Mucosa of gallbladder (tissue), 1 donor: ENCODE data around the gene CFAP46. TPM values are rescaled to one million over a fixed set of nuclear protein-coding genes. Genes with fewer than 3 reads are reported as not detected.

Experiments
- DNase-seq: peaks from one replicate; pipeline ENCODE4 v3.0.0-alpha.2; 2020; ENCODE audit warnings: low spot score
- total RNA-seq: library from RNA; stranded (reverse); gene quantifications from one replicate; pipeline ENCODE4 v1.2.1, GENCODE V29; 2021
- donor health status: DM: no; HTN: no; CAD: no.

Gene CFAP46
- total RNA-seq, 1 donor from 2014 or later = 1.0 TPM

GRCh38 chr10:132788831-132789219, 153.5 kb downstream of the CFAP46 start:
- no peak for DNase-seq

GRCh38 chr10:132788180-132788830, 154.1 kb downstream of the CFAP46 start:
- DNase-seq = no peak

- no peak for DNase-seq
Measured at GRCh38 chr10:132787495-132788179, 154.7 kb downstream of the CFAP46 start.

- DNase-seq = no peak
Measured at GRCh38 chr10:132786884-132787494, 155.4 kb downstream of the CFAP46 start.

GRCh38 chr10:132786476-132786883, 155.9 kb downstream of the CFAP46 start:
- DNase-seq = no peak

- no peak for DNase-seq
Measured at GRCh38 chr10:132785723-132786475, 156.5 kb downstream of the CFAP46 start, which contains the start of gene NKX6-2. NKX6-2 (minus strand) TSS chr10:132786147; CDS start chr10:132785948, 199 bp downstream.

GRCh38 chr10:132784866-132785722, 157.3 kb downstream of the CFAP46 start:
- DNase-seq = no peak

- no peak for DNase-seq
Measured at GRCh38 chr10:132783940-132784865, 158.2 kb downstream of the CFAP46 start.

GRCh38 chr10:132783165-132783939, 159.0 kb downstream of the CFAP46 start:
- DNase-seq = no peak

GRCh38 chr10:132781556-132781955, 160.8 kb downstream of the CFAP46 start:
- no peak for DNase-seq

GRCh38 chr10:132780356-132780755, 162.0 kb downstream of the CFAP46 start:
- DNase-seq = no peak

- no peak for DNase-seq
Measured at GRCh38 chr10:132779549-132780294, 162.6 kb downstream of the CFAP46 start.

- no peak for DNase-seq
Measured at GRCh38 chr10:132777441-132777840, 164.9 kb downstream of the CFAP46 start.

- DNase-seq = no peak
Measured at GRCh38 chr10:132776821-132777220, 165.5 kb downstream of the CFAP46 start.

- DNase-seq = no peak
Measured at GRCh38 chr10:132776186-132776585, 166.2 kb downstream of the CFAP46 start.

GRCh38 chr10:132774902-132775863, 167.2 kb downstream of the CFAP46 start:
- peak; percentile 79 for DNase-seq

GRCh38 chr10:132774181-132774901, 168.0 kb downstream of the CFAP46 start:
- DNase-seq = no peak
